T47D (cell line): ENCODE measurements around the gene MCM7.

Experiments
- DNase-seq, 2 experiments: peaks; one replicate each; pipeline versions ENCODE4 v3.0.0 to v3.0.0-alpha.2; 2011 to 2012; ENCODE audit warnings: low read depth in 1 of 2, low spot score in 1 of 2
- JUND ChIP-seq: IDR thresholded peaks from 2 replicates; pipeline ENCODE4 v1.6.1; 2012; ENCODE audit warnings: low read depth
- in situ Hi-C: cut with HindIII; loops from 2 replicates; pipeline ENCODE4 v1.10.0; 2016; ENCODE audit warnings: low sequenced_read_pairs, low pct_unique_long_range_greater_than_20kb

The MCM7 gene

GRCh38 chr7:100128637-100128963 is 27.4 kb upstream of the MCM7 start:
- no peak for TF ChIP-seq JUND
- in situ Hi-C loops: no loop called here
- DNase-seq: no peak

GRCh38 chr7:100127866-100128636 is 26.9 kb upstream of the MCM7 start:
- DNase-seq: no peak
- in situ Hi-C loops: no loop called here
- no peak for TF ChIP-seq JUND

- DNase-seq: peak; percentile 57 to 92
- in situ Hi-C loops: no loop called here
- TF ChIP-seq JUND: no peak
Measured at GRCh38 chr7:100126931-100127865, 26.0 kb upstream of the MCM7 start, which contains the start of gene MBLAC1. TSS of gene MBLAC1 (plus strand) at chr7:100126967. CDS start at chr7:100127396, 429 bp downstream.

GRCh38 chr7:100126239-100126930 is 25.2 kb upstream of the MCM7 start:
- in situ Hi-C loops: no loop called here
- DNase-seq: no peak
- TF ChIP-seq JUND: no peak

- TF ChIP-seq JUND: no peak
- DNase-seq: no peak
- in situ Hi-C loops: no loop called here
Measured at GRCh38 chr7:100124301-100125230, 23.4 kb upstream of the MCM7 start.

GRCh38 chr7:100122568-100122967 is 21.4 kb upstream of the MCM7 start:
- in situ Hi-C loops: no loop called here
- DNase-seq: no peak

GRCh38 chr7:100122067-100122466 is 20.9 kb upstream of the MCM7 start:
- TF ChIP-seq JUND: no peak
- DNase-seq: peak; percentile 19 to 90

More at GRCh38 chr7:100122568-100122967, 21.4 kb upstream of the MCM7 start:
- no peak for TF ChIP-seq JUND

GRCh38 chr7:100120733-100121036 is 19.5 kb upstream of the MCM7 start:
- TF ChIP-seq JUND: no peak
- DNase-seq: no peak
- in situ Hi-C loops: no loop called here

More at GRCh38 chr7:100122067-100122466, 20.9 kb upstream of the MCM7 start:
- in situ Hi-C loops: no loop called here

GRCh38 chr7:100119970-100120732 is 19.0 kb upstream of the MCM7 start:
- TF ChIP-seq JUND: no peak
- DNase-seq: peak; percentile 26 to 63
- in situ Hi-C loops: no loop called here

- peak; percentile 86 to 95 for DNase-seq
- TF ChIP-seq JUND: no peak
- in situ Hi-C loops: no loop called here
Measured at GRCh38 chr7:100119072-100119969, 18.1 kb upstream of the MCM7 start, which contains the start of the genes CNPY4 and TAF6. TSS of gene CNPY4 (plus strand) at chr7:100119634. CDS start at chr7:100119745, 111 bp downstream. TSS of gene TAF6 (minus strand) at chr7:100119358. CDS start at chr7:100114209, 5,149 bp downstream.
